CD4-positive, alpha-beta T cell treated with Interleukin-15 for 4 hours (primary cell): Measurements from ENCODE around the gene CACNA1I.

Experiments used
- DNase-seq: peaks from one replicate; pipeline ENCODE4 v3.0.0-alpha.2; 2020; ENCODE audit warnings: low spot score

CACNA1I gene

GRCh38 chr22:39669432-39669831 is 98.9 kb downstream of the CACNA1I start:
- DNase-seq: no peak

- no peak for DNase-seq
Measured at GRCh38 chr22:39671936-39672335, 101.4 kb downstream of the CACNA1I start.

DNA sequence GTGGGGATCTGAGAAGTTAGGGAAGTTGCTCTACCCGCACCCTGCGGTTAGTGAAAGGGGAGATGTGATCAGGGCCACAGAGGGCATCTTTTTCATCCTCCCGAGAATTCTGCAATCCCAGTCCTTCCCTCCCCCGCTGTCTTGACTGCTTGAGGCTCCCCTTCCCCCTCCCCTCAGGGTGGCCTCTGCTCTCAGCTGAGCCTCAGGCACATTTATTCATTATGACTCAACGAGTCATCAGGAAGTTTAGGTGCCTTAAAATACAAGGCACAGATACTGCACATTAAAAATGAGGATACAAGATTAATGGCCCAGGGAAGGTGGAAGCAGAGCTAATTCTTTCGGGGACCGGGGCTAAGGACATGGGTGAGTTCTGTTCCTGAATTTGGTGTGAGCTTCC is 104.0 kb downstream of the CACNA1I start:
- no peak for DNase-seq

DNA sequence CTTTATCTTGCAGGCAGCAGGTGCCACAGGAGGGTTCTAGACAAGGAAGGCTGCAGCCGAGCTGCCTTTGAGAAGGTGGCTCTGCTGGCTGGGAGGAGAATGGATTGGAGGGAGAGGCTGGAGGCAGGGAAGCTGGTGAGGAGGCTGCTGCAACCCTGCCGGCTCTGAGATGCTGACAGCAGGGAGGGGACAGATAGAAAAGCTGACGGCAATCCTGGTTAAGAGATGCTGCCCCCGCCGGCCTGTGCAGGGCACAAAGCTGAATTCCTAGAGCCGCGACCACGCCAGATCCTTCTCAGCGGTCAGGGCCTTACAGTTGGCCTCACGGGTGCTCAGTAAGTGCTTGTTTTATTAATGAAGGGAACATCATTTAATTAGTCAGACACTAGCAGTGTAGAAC is 105.4 kb downstream of the CACNA1I start:
- no peak for DNase-seq

DNA sequence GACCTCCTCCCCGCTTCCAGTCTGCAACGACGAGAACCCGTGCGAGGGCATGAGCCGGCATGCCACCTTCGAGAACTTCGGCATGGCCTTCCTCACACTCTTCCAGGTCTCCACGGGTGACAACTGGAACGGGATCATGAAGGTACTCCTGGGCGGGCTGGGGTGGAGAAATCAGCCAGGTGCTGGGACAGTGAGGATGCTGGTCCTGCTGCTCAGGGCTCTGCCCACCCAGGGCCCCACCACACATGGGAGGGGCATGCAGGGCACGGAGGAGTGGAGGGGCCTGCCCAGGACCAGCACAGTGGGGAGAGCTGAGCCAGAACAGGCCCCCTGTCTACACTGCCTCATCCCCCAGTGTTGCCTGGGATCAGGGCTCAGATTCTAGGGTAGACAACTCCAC is 107.4 kb downstream of the CACNA1I start:
- DNase-seq: no peak

- DNase-seq: no peak
Measured at GRCh38 chr22:39678862-39679490, 108.4 kb downstream of the CACNA1I start.

- no peak for DNase-seq
Measured at GRCh38 chr22:39679652-39680051, 109.1 kb downstream of the CACNA1I start.

DNA sequence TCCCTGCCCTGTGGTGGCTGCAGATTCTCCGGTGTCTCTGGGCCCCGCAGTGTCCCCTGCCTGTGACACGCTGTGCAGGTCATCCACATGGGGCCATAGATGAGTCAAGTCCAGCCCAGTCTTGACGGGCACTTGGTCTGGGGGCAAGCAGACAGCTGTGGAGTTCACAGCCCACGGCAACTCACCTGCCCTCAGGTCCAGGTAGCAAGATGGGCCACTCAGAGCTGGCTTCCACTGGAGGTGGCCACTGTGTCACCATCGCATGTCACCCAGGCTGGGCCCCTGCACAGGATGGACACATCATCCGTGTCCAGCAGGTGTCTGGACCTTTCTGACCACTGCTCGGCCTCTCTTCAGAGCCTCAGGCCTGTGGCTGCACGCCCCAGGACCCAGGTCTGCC is 109.9 kb downstream of the CACNA1I start:
- DNase-seq: no peak

DNA sequence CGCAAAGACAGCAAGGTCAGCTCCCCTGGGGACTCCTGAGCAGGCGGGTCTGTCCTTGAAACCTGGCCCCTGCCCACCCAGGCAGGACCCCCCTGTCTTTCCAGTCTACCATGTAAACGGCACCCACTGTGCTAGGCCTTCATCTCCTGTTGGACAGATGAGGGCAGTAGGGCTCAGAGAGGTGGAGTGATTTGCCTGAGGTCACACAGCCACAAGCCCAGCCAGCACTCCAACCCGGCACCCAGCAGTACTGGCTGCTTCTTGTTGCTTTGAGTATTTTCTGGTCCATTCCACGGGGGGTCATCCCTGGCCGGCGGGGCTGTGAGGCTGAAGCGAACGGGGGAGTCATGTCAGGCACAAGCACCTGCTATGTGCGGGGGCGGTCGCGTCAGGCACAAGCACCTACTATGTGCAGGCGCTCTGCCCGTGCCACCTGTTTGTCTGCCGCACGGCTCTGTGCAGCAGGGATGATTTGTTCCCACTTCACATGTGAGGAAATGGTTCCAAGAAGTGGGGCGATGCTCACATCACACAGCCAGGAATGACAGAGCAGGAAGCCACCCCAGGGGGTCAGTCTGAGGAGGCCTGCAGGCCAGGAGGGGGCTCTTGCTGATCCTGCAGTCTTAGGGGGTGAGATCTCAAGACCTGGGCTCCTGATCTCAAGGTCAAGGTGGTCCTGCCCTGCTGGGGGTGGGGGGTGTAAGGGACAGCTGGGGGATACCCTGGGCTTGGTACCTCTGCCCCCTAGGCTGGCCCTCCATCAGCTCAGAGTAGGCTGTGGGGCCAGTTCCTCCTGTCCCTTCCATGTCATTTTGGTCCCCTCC is 110.7 kb downstream of the CACNA1I start:
- no peak for DNase-seq

DNA sequence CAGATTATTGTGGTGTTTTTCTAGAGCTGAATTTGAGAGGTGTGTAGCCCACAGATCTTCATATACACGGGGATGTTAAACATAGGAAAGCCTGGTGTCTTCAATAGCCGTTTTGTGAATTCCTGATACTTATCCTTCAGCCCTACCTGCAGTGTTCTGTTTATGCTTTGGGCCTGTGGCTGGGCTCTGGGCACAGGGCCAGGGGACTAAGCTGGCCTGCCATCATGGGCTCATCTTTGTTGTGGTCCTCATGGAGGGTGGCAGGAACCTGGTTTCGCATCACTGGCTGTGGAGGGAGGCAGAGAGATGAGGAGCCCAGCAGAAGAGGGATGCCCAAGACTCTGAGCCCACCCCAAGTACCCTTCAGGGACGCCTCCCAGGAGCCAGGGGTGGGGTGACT is 112.4 kb downstream of the CACNA1I start:
- DNase-seq: no peak

- DNase-seq: no peak
Measured at GRCh38 chr22:39683639-39684038, 113.1 kb downstream of the CACNA1I start.

DNA sequence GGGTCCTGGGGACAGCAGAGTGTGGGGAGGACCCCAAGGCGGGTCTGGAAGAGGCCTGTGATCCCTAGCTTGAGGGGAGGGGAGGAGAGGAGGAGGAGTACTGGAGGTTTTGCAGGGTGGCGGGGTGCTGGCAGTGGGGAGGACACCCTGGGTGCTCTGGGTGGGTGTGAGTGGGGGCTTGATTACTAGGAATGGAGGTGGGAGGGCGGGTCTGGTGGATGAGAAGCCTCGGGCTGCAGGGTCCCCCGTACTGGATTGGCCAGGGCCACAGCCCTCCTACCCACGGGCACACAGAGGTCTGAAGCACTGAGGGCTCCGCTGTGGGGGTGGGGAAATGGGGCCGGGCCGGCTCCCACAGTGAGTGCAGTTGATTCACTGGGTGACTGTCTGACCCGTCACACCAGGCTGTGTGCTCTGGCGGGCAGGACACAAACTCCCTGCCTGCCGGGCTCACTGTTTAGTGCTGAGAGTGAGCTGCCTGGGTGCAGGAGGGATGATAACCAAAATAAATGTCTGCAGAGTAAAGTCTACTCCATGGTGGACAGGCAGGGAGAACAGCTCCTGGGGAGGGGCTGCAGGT is 114.2 kb downstream of the CACNA1I start:
- no peak for DNase-seq

DNA sequence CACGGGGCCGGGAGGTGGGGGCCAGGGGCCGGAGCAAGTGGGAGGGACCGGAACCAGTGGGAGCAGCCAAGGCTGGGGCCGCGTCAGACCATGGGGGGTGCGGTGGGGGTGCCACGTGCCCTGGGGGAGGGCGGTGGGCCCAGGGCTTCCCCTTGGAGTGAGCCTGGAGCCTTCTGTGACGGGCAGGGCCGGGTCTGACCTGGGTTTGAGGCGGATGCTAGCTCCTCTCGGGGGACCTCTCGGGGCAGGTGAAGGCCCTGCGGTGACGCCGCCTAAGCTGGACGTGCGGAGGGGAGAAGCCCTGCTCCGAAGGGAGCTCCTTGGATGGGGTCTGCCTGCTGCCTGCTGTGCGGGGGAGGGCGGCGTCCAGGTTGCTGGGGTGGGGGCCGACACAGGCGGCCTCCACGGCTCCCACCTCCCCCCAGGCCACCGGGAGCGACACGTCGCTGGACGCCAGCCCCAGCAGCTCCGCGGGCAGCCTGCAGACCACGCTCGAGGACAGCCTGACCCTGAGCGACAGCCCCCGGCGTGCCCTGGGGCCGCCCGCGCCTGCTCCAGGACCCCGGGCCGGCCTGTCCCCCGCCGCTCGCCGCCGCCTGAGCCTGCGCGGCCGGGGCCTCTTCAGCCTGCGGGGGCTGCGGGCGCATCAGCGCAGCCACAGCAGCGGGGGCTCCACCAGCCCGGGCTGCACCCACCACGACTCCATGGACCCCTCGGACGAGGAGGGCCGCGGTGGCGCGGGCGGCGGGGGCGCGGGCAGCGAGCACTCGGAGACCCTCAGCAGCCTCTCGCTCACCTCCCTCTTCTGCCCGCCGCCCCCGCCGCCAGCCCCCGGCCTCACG is 115.0 kb downstream of the CACNA1I start:
- DNase-seq: no peak

- no peak for DNase-seq
Measured at GRCh38 chr22:39686178-39686620, 115.6 kb downstream of the CACNA1I start.

DNA sequence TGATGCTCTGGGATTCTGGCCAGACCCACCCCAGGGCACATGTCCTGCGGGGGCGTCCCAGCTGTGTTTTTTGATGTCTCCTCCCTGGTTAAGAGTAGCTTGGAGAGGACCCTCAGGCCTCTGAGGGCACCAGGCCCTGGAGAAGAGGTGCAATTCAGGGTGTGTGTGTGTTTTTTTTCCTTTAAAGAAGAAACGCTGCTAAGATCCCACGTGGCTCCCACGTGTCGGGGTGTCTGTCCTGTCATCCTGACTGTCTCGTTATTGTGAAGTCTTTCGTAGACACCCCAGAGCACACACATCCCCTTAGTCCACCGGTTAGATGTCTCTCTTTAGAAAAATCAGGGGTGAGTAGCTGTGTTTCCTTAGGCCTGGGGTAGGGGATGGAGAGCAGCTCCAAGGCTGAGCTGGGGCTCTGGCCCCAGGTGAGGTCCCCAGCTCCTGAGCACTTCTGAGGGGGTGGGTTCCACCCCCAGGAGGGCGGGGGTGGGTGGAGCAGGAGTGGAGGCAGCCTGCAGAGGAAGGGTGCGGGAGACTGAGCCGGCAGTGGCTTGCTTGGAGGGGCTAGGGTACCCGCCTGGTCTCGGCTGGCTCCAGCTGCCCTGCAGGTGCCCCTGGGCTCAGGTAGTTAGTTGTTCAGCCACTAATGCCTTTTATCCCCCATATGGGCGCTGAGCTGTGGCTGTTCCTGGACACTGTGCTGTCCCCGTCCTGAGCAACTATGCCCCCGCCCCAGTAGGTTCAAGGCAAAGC is 116.4 kb downstream of the CACNA1I start:
- no peak for DNase-seq

GRCh38 chr22:39688186-39688785 is 117.7 kb downstream of the CACNA1I start:
- no peak for DNase-seq

DNA sequence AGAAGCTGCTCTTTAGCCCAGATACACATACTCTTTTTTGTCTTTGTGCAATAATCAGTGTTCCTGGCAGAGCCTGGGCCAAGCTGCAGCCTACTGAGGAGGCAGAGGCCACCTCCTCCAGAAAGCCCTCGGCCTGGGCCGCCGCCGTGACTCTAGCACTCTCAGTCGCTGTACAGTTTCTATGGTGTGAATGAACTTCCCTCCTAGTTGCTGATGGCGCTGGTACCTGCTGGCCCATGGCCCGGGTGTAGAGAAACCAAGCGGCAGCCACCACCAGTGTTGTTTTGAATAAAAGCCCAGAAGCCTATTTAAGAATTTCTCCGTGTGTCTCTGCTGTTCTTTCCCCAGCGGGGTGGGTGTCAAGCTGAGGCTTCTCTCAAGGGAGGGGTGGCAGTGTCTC is 118.9 kb downstream of the CACNA1I start:
- no peak for DNase-seq

DNA sequence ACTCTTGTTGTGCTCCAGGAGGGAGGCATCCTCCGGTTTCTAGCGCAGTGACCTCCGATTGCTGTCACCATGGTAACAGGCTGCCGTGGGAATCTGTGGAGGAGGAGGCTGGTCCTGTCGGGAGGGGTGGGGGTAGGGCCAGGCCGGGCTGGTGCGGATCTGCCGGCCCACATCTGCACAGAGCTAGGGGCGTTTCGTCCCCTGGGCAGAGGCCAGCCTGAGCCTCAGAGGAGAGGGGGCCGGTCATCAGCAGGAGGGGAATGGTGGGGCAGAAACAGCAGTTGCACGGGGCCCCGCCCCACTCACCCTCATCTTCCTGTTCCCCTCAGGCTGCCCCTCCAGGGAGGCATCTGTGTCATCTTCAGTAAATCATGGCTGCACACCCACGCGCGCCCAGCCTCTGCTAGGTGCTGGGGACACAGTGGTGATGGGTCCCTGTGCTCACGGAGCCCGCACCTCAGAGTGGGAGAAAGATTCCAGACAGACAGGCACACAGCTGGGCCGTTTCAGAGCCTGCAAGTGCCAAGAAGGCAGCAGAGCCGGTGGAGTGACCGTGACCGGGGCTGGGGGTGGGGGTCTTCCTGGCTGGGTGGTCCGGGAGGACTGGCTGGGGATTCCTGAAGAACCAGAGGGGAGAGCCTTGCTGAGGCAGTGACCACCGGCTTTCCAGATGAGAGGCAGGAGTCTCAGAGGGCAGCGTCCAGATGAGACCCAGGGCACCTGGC is 120.5 kb downstream of the CACNA1I start:
- no peak for DNase-seq

DNA sequence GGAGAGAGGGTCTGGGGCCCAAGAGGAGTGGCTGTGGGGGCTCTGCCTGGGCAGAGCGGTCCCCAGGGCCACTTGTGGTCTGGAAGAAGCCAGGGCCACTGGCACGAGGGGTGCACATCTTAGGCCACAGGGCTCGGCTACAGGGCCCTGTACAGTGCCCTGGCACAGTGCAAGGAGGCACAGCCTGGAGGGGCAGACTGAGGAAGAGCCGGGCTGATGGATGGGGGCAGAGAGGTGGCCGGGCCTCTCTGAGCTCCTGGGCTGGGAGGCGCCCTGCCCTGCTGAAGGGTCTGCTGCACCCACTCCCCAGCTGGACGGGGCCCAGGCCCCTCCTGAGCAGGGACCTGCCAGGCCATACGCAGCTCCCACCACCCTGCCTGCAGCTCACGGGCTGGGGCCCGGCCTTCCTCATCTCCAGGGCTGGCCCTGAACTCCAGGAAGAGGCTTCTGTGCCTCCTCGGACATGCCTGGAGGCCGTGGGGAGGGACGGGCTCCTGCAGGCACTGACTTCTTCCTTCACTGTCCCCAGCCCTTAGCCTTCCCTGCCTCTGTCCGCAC is 123.5 kb downstream of the CACNA1I start:
- DNase-seq: no peak

DNA sequence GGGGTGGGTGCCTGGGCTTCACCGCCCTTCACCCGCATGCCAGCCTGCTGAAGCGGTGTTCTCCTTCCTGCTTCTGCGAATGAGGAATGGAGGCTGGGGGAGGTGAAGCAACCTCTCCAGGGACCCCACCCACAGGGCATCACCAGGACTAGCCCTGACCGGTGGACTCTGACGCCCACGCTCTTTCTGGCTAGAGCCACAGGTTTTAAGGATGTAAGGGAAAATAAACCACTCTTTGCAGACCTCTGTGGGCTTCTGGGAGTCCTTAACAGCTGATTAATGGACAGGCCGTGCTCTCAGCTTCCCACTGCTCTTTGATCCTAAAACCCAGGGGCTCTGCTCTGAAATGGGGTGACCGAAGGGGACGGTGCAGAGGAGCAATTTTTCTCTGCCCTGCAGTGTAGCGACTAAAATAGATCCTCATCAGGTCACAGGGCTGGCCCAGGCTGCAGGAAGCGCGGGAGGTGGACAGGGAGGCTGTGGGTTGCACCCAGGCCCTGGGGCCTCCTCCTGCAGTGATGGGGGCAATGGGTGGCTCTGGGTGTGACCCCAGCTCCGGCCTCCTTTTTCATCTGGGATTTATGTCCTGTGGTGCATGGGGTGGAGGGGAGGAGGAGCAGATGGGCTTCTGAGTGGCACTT is 127.4 kb downstream of the CACNA1I start:
- DNase-seq: no peak
